Stimulated activated CD8-positive, alpha-beta memory T cell treated with anti-CD3 and anti-CD28 coated beads, Interleukin-7, amount 100 ng/mL, for 24 hours (primary cell): Measurements from ENCODE around the gene FBP2.
"Not testable (repeated sequence)": the region's sequence is repeated elsewhere in the genome, so short reads cannot be mapped to it uniquely, and the experiment has no call there.

Experiments used
- DNase-seq: peaks from one replicate; pipeline ENCODE4 v3.0.0-alpha.2; 2020; ENCODE audit warnings: low read depth

The FBP2 gene

DNA sequence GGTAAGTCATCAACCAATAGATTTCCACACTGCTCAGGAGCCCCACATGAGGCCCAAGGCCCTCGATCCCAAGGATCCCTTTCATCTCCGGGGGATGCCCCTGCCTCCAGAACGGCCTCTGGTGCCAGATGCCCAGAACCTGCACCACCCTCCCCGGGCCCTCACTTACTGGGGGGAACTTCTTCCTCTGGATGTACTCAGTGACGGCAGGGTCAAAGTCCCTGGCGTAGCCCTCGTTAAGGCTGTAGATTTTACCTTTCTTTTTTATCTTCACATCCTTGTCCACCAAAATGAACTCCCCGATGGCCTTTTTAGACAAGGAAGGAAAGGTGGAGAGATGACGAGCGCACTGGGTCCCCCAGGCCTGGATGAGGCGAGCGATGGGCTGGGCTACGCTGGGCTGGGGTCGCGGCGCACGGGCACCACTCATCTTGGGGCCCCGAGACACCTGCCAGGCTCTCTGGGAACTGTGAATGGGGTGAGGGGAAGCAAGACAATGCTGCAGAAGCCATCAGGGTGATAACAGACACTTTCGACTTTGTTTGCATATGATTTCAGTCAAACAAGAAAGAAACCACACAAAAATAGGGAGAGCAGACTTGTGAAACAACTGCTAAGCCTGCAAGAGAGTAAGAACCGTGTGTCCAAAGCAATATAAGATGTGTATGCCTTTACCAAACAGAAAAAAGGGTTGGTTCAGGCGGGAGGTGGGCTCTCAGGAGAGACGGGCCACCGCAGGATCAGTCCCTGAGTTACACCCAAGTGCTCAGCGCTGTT is 13.2 kb upstream of the FBP2 start:
- DNase-seq, result no peak

DNA sequence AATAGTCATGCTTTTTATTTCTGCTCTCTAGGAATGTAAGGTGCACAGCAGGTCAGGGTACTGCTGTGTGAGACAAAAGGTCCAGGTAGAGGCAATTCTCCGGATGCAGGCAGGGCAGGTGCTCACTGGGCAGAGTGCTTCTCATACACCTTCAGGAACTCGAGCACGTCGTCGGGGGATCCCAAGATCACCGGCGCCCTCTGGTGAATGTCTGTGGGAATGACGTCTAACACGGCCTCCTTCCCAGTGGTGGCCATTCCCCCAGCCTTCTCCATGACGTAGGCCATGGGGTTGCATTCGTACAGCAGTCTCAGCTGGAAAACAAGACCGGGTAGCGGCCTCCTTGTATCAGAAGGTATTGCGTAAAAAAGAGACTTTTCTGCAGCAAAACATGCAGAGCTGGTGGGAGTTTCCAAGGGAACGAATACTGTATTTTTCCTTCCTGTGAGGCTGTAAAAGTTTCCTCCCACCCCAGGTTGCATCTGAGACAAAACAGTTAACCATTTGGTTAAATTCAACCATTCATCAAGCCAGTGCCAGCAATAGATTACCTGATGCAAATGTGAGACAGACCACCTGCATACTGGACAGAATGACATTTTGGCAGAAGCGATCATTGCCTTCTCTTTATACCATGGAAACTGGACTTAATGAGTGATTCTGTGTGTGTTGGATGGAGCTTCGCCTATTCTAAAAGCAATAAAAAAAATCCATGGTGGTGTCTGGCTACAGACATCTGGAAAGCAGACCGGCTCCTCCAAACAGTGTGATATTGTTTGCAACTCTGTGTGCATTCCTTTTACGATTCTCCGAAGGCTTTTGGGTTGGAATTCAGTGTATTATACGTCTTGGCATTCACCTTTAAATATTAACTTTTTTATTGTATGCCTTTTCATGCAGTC is 9.9 kb upstream of the FBP2 start:
- DNase-seq, result peak; percentile 44

DNA sequence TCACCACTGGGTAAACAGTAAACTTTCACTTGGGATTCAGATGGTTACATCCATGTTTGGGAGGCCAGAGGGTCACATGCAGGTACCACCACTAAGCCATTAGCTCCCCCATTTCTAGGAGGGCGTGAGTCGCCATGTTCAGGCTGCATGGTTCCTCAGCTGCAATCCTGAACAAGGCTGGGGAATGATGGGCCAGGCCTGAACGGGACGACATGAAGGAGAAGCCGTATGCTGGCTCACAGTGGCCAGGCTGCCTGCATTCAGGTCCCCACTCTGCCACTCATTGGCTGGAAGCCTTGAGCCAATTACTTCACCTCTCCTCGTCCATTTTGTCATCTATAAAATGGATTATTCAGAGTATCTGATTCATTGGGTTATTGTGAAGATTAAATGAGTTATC is 9.0 kb upstream of the FBP2 start:
- no peak for DNase-seq

DNA sequence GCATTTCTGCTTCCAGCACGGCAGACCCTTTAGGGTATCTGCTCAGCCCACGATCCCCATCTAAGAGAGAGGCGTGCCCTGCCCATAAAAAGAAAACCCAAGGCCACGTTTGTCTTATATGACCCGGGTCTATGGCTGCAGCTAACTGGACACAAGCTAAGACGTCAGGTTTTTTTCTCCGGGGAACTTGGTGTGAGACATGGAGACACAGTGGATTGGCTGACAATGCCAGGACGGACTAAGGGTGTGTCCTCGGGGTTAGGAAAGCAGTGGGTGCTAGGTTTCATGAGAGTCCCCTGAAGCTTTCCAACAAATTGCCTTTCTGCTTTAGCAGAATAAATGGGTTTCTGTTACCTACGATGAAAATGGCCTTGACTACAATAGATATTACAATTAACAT is 7.1 kb upstream of the FBP2 start:
- no peak for DNase-seq

DNA sequence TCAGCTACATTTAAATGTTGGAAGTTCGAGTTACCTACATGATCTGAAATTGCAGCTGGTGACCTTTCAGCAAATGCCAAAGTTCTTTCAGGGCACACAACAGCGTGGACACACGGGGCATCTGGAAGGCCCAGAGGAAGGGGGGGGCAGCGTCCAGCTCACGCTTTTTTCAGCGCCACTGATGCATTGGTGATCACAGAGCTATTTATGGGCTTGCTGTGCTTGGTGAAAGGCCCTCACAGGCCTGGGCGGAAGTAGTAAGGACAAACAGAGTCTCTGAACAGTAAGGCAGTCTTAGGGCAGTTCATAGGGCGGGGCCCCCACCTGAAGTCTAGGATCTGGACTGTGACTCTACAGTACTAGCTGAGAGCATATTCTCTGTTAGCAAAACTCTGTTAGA is 6.6 kb upstream of the FBP2 start:
- no peak for DNase-seq

DNA sequence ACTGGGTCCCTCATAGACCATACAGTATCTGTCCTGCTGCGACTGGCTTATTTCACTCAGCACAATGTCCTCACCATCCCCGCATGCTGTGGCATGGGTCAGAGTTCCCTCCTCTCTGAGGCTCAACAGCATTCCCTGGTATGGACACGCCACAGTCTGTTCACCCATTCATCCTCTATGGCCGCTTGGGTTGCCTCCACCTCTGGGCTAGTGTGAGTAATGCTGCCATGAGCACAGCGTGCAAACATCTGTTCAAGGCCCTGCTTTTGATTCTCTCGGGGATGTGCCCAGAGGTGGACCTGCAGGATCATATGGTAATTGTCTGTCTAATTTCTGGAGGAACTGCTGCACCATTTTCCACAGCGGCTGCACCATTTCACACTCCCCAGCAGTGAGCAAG is 5.5 kb upstream of the FBP2 start:
- DNase-seq, result no peak

DNA sequence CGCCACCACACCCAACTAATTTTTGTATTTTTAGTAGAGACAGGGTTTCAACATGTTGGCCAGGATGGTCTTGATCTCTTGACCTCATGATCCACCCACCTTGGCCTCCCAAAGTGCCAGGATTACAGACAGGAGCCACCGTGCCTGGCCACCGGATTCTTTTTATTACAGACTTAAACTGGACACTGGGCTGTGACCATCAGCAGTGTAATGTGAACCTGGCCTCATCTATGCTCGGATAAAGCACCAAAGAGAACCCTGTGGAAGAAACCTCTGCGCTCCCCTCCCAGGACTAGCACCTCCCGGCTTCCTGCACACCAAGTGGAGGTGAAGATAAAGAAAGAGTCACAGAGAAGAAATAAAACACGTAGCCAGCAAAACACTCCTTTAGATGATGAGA is 941 bp downstream of the FBP2 start:
- DNase-seq, result not testable (repeated sequence)

DNA sequence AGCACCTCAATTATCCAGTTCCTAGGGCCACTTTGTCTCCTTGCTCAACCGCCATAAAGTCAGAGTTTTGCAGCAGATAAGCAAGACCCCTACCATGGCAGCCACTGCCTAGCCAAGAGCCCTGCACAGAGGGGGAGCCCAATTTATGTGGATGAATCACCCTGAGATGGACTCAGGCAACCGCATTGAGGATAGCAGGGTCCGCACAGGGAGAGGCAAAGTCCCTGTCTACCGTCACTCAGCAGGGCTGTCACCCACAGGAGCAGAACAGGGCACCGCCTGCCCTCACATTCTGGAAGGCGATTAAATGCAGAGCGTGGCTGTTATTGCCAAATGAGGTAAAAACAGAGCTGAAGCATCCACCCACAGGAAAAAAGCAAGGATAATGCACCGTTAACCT is 1.7 kb downstream of the FBP2 start:
- no peak for DNase-seq

DNA sequence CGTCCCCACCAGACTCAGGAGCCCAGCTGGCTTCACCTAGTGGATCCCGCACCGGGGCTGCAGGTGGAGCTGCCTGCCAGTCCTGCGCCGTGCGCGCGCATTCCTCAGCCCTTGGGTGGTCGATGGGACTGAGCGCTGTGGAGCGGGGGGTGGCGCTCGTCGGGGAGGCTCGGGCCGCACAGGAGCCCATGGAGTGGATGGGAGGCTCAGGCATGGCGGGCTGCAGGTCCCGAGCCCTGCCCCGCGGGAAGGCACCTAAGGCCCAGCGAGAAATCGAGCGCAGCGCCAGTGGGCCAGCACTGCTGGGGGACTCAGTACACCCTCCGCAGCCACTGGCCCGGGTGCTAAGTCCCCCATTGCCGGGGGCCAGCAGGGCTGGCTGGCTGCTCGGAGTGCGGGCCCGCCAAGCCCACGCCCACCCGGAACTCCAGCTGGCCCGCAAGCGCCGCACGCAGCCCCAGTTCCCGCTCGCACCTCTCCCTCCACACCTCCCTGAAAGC is 2.5 kb downstream of the FBP2 start:
- DNase-seq, result not testable (repeated sequence)

DNA sequence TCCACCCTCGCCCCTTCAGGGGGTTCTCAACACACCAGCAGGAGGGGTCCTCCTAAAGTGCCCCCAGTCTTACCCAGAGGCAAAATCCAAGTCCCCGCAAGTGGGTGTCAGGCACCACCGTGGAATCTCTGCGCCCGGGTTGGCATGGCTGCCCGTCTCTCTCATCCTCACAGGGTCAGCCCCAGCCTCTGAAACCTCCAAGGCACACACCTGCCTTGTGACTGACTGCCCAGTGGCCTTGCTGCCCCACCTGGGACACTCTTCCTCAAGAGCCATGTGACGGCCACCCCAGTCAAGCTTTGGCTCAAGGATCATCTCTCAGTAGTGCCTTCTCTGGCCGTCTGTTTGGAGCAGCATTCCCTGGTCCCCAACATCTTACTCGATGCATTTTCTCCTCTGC is 4.9 kb downstream of the FBP2 start:
- no peak for DNase-seq

DNA sequence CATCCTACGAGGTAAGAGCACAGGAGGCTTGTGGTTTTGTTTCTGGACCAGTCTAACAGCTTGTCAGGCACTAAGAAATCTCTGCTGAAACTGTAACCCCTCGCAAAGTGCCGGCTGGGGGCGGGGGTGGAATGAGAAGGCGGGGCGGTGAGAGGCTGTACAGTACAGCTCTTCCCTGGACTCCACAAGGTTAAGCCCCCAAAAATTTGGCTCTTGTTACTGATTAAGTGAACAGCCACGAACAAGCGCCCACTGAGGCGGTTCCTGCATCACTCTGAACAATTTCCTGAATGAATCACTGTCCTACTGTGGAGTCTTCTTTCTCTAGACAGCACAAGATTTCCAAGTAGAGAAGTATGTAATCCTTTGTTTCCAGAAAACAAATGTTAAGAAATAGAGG is 6.8 kb downstream of the FBP2 start:
- DNase-seq, result no peak

DNA sequence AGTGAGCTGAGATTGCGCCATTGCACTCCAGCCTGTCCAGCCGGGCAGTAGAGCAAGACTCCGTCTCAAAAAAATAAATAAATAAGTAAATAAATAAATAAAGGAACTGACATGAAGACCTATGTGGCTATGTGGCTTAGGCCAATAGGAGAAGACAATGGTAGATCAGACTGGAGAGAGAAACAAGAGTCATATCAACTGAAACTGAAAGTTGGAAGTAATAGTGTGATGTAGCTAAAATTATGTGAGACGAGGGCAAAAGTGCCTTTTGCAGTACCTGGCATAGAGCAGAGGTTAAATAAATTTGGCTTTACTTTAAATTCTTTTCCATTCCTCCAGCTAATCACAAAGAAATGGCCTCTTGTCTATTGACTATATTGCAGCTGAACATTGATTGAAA is 7.3 kb downstream of the FBP2 start:
- DNase-seq, result no peak

DNA sequence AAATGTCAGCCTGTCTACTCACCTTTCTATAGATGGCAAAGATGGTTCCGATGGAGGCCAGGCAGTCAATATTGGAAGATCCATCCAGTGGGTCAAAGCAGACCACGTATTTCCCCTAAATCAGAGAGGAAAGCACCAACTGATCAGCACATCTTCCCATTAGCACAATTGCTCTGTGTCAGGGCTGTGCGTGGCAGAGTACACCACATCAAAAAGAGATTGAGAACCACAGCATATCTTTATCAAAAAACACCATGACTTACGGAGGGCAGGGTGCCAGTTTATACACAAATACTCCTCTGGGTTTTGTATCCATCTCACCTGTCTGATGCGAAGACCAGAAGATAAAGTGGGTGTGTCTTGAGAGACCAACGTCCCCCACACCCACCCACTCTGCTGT is 9.1 kb downstream of the FBP2 start:
- no peak for DNase-seq

DNA sequence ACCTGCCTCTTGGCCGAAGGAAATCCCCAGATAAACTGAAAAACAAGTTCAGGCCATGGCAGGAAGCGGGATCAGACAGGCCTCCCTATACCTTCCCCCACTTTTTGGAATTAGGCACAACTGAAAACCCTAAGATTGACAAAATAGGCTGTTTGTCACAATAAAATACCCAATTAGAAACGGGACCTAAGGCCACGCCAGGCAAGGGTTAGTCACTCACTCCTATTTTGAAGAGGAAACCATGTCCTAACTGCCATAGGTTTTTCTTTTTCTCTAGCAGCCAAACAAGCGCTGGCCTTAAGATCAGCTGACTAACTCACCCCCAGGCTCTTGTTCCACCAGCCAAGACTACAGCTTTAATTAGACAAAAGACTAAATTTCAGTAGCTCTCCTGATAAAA is 11.9 kb downstream of the FBP2 start:
- no peak for DNase-seq

DNA sequence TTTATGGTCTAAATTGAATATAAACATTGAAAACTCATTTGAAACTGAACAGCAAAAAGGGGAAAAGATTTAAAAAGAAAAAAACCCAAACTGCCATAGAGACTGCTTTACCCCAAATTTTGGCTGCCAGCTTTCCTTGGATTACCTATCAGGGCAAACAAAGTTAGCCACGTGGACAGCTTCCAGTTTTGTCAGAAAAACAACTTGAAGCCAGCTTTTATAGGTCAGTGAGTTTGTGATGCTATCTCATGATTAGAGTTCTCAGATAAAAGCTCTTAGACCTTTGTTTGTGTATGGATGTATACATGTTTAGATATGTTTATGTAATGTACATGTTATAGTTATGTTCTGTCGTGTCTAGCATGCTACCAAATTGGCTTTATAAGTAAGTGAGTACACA is 16.1 kb downstream of the FBP2 start:
- no peak for DNase-seq

DNA sequence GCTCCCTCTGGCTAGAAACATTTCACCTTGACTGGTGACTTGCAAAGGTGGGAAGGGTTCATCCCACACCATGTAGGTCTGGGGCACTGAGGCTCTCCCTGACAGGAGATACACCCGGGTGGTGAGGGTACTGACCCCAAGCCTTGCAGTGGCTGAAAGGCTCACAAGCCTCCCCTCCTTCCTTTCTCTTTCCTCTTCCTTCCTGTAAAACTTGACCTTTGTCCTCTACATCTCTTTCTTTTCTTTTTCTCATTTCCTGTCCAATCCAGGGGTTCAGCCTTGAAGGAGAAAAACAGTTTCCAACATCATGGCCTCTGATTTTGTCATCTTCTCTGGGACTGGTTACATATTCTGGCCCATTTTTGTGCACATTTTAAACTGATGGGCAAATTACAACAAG is 16.6 kb downstream of the FBP2 start:
- DNase-seq, result no peak

DNA sequence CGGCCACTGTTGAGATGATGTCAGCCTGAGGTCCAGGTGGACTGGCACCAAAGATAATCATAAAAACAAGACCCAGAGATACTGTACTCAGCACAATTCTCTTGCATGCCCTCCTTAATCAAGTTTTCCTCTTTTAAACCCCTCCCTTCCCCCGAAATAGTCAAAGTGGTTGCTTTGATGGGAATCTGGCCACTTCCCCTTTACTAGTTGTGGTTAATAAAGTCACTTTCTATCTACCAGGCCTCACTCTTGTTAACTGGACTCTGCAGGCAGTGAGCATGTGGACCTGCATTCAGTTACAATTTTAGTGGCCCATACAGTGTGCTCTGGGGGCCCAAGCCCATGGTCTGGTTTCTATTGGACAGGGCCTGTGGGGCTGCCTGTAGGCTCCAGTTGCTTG is 17.5 kb downstream of the FBP2 start:
- no peak for DNase-seq

DNA sequence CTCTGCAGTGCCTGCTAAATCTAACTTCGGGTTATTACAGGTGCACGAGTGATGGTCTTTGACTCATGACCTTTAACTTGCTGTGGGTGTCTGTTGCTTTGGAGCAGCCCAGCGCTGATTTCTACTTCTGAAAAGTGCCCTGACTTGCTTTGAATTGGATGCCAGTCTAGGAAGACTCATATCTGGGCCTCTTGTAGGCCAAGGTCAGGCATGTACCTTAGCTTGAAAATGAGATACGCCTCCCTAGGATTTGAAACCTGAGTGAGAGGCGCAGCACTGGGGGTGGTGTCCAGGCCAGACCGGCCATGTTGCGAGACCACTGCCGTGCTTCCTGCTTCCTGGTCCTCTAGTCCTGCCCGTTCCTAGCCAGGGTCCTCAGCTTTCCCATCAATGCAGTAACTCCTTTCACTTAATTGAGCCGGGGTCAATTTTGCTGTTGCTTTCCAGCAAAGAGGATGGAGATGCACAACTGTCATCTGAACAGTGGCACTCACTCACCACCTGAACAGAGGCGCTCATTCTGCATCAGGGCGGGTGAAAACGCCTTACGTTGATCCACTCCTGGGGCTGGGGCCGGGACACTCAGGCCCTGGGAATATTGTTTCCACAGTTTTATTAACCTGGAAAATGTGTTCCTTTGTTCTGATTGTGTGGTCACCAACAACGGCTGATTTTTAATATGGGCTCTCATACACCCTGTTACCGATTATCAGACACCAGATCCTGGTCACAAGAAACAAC is 24.5 kb downstream of the FBP2 start:
- DNase-seq, result no peak

DNA sequence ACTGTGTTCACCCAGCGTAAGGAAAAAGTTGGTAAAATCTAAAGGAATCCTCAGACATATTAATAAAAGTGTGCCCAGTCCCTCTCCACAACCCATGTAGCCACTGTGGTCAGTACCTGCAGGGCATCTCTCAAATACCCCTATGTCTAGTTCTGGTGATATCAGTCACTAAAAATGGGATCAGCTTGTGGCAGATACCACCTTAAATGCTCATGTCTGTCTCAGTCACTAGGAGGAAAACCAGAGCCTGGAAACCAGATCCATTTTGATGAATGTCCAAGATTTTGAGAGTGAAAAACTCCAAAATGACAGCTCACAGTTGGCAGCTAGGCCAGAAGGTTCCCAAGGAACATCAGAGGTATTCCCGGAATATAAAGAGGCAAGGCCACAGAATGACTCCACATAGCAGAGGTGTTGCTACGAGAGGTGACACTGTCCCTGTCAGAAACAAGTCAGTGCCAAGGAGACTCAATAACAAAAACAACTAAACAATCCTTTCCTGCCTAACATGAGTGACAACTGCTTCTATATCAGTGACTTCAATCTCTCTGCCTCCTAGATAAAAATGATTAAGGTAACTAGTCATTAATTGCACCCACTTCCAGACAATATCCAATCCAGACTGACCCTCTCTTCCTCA is 25.3 kb downstream of the FBP2 start:
- no peak for DNase-seq

DNA sequence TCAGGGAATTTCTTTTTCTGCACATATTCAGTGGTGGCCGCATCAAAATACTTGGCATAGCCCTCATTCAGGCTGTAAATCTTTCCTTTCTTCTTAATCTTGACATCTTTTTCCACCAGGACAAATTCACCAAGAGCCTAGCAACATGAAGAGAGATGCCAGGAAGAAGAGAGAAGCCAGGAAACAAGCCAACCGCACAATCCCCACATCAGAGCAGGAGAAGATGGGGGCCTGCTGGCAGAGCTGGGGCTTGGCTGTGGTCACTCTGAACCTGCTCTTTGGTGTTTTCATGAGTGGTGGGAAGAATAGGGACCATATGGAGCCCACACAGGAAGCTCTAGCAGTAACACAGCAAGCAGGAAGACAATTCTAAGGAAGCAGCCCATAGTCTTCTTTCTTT is 26.4 kb downstream of the FBP2 start:
- DNase-seq, result no peak

DNA sequence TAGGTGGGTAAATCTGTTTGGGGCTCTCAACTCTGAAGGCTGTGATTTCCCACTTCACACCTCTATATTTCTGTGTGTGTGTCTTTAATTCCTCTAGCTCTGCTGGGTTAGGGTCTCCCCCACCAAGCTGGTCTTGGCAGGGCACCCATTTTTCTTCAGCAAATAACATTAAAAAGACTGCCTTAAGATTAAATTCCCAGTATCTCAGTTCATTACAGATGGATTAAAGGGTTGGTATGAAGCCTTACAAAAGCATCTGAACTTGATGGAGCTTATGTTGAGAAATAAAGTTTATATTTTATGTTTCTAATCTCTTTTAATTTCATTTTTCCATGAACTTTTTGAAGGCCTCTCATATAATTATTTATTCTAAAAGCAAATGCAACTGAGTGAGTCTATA is 27.1 kb downstream of the FBP2 start:
- DNase-seq, result no peak

DNA sequence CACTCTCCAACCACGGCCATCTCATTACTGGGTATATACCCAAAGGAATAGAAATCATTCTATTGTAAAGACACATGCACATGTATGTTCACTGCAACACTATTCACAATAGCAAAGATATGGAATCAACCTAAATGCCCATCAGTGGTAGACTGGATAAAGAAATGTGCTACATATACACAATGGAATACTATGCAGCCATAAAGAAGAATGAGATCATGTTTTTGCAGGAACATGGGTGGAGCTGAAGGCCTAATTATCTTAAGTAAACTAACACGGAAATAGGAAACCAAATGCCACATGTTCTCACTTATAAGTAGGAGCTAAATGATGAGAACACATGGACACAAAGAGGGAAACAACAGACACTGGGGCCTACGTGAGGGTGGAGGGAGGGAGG is 29.3 kb downstream of the FBP2 start:
- not testable (repeated sequence) for DNase-seq
